ENCODE measurements around the gene PNMT. TPM values are rescaled to one million over a fixed set of nuclear protein-coding genes. Genes with fewer than 3 reads are reported as not detected.

The PNMT gene
- total and polyA plus RNA-seq, 2 of the 13 experiments (the other 11 are each of a cell fraction or from before 2014, with no cell fraction given) = 0.25 TPM; not detected in 1

- TF ChIP-seq AFF4 (CRISPR knock-in tag; IDR thresholded peaks at IDR 0.05) (no peak), ZBTB38 (CRISPR knock-in tag; IDR thresholded peaks at IDR 0.05) (peak; percentile 75; the same call in 1 of the 2 replicates), FOXP1 (IDR thresholded peaks at IDR 0.05) (no peak), FOXP1 (CRISPR knock-in tag; IDR thresholded peaks at IDR 0.05) (no peak), KDM4B (CRISPR knock-in tag; IDR thresholded peaks at IDR 0.05) (no peak), NFRKB (IDR thresholded peaks at IDR 0.05) (no peak), TRIM22 (IDR thresholded peaks at IDR 0.05) (no peak), TFAP4 (IDR thresholded peaks at IDR 0.05; ENCODE audit: borderline replicate concordance, low read depth) (no peak), YY1 (IDR thresholded peaks at IDR 0.05; ENCODE audit: insufficient read depth, insufficient replicate concordance, low read depth, low read length) (peak; percentile 62), ZNF780A (CRISPR knock-in tag; IDR thresholded peaks at IDR 0.05) (no peak), CHD2 (IDR thresholded peaks at IDR 0.05; ENCODE audit: low read depth, low read length) (no peak), SPEN (CRISPR knock-in tag; IDR thresholded peaks at IDR 0.05; ENCODE audit: low read depth) (peak; percentile 89), GABPA (IDR thresholded peaks at IDR 0.05; ENCODE audit: low read depth, low read length) (no peak), GABPA (CRISPR knock-in tag; IDR thresholded peaks at IDR 0.05; ENCODE audit: low read depth) (no peak), GLI4 (CRISPR knock-in tag; IDR thresholded peaks at IDR 0.05; ENCODE audit: borderline replicate concordance) (peak; percentile 59; the same call in 1 of the 2 replicates), EZH2 (conservative IDR thresholded peaks at IDR 0.05; ENCODE audit: low read depth, low read length) (peak; percentile 90), FOXA1 (IDR thresholded peaks at IDR 0.05) (no peak), FOXA1 (CRISPR knock-in tag; IDR thresholded peaks at IDR 0.05) (0 out of 2 replicates have a peak, but pooled peaks have one; percentile 18), NAIF1 (CRISPR knock-in tag; IDR thresholded peaks at IDR 0.05; ENCODE audit: borderline replicate concordance) (0 out of 2 replicates have a peak, but pooled peaks have one; percentile 14), ZNF704 (CRISPR knock-in tag; IDR thresholded peaks at IDR 0.05; ENCODE audit: borderline replicate concordance) (no peak; the same call in 1 of the 2 replicates)
- TF ChIP-seq, protein P1, sequence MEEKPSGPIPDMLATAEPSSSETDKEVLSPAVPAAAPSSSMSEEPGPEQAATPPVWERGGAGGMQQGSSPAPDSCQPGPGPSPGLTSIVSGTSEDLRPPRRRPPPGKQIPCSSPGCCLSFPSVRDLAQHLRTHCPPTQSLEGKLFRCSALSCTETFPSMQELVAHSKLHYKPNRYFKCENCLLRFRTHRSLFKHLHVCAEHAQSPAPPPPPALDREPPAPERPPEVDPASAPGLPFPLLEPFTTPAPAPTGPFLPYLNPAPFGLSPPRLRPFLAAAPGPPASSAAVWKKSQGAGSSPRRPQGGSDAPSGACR (CRISPR knock-in tag; IDR thresholded peaks at IDR 0.05) = no peak
- TF ChIP-seq, protein P2, sequence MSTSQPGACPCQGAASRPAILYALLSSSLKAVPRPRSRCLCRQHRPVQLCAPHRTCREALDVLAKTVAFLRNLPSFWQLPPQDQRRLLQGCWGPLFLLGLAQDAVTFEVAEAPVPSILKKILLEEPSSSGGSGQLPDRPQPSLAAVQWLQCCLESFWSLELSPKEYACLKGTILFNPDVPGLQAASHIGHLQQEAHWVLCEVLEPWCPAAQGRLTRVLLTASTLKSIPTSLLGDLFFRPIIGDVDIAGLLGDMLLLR (CRISPR knock-in tag; IDR thresholded peaks at IDR 0.05) = no peak
These were observed at the start of gene PNMT (continued) for GRCh38 chr17:39667945-39668924.
